Stimulated activated CD4-positive, alpha-beta T cell treated with anti-CD3 and anti-CD28 coated beads, Interleukin-4, amount 100 ng/mL, for 48 hours (primary cell): ENCODE results near the gene PALD1.

Experiments used
- DNase-seq, 2 donors: peaks; one replicate each; pipeline ENCODE4 v3.0.0-alpha.2; 2020; ENCODE audit warnings: low read depth in 2 of 2

Gene PALD1

DNA sequence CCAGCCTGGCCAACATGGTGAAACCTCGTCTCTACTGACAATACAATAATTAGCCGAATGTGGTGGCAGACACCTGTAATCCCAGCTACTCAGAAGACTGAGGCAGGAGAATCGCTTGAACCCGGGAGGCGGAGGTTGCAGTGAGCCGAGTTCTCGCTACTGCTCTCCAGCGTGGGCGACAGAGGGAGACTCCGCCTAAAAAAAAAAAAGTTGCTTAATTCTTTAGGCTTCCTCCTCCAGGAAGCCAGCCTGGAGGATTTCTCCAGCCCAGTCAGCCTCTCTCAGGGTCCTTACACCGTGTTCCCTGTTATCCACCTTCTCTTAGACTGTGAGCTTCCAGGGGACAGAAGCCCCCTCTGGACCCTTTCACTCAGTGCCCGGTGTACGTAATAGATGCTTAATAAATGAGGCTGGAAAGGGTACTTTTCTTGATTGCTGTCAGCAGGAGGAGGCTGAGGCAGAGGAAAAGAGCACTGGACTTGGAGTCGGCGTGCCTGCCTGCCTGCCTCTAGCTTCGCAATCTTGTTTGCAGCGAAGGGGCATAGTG lies 20.7 kb upstream of the PALD1 start:
- no peak for DNase-seq

DNA sequence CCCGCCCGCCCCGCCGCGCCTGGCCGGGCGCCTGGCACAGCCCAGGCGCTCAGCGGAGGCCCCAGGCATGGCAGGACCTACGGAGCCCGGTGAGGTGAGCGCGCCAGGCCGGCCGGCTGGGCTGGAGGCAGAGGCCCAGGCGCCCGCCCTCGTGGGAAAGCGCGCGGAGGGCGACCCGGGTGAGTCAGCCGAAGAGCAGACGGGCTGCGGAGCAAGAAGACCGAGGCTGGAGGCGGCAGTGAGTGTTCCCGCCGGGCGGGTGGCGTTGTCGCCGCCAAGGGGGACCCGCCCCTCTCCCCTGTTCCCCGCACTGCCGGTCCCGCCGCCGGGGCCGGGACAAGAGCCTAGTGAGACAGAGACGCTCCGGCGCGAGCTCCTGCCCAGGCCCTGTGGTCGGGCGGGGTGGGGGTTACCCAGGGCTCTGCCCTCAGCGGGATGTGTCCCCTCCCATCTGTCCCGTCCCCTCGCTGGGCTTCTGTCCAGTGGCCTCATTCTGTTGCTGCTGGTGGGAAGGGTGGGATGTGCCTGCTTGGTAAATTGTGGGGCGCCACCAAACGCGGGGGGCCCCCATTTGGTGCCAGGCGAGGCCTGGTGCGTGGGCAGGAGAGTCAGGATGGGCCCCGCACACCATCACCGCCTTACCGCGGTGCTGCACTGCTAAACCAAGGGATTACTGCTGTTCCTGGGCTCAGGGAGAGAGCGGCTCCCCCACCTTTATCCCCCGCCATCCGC lies 20.1 kb upstream of the PALD1 start:
- DNase-seq, result peak; percentile 50 to 55

DNA sequence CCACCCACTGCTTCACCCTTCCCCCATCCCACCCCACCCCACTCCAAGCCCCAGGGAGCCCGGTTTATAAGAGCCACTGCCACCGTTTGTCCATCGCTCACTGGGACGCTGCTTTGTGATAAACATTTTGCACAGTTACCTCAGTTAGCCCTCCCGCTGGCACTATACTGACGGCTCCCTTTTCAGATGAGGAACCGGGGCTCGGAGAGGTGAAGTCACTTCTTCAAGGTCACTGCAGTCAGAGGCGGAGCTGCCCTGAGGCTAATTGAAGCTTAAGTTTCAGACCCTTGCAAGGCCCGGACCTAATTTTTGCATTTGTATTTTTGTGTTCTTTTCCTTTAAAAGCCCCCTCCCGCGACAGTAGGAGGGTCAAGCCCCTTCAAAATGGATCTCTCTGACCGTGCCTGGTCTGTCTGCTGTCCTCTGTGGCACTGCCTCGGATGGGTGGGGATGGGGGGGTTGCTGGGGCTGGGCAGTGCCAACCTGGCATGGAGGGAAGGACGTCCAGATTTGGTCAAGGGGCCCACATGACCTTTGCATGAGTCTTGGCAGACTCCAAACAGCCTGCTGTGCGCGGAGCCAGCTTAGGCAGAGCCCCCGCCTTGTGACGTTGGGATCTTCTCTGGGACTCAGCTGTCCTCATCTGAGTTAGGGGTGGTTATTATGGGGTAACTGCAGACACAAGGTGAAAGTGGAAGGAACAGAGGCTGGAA lies 19.4 kb upstream of the PALD1 start:
- no peak for DNase-seq

GRCh38 chr10:70459774-70460490 lies 18.6 kb upstream of the PALD1 start:
- DNase-seq, result no peak

- peak in 1 of 2 donors; percentile 31 for DNase-seq
Observed at GRCh38 chr10:70461397-70462348, 16.9 kb upstream of the PALD1 start.

GRCh38 chr10:70462349-70462984 lies 16.1 kb upstream of the PALD1 start:
- no peak for DNase-seq

- DNase-seq, result no peak
Observed at GRCh38 chr10:70465278-70465677, 13.3 kb upstream of the PALD1 start.

DNA sequence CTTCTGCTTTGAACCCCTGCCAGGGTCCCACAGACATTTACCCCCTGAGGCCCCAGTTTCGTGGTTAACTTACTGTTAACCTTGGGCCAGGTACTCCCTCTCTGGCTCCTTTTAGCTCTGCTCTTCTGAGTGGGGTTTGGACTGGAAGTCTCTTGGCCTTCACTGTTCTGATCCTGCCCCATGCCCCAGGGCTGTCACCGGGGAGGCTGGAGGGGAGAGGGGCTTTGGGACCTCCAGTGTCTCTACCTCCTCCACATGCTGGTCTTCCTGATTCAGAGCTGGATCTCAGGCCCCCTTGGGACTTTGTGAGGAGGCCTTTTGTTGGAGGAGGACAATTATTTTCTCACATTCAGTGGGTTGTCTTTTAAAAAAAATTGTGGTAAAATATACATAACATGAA lies 12.7 kb upstream of the PALD1 start:
- no peak for DNase-seq

- no peak for DNase-seq
Observed at GRCh38 chr10:70466951-70467350, 11.6 kb upstream of the PALD1 start.

DNA sequence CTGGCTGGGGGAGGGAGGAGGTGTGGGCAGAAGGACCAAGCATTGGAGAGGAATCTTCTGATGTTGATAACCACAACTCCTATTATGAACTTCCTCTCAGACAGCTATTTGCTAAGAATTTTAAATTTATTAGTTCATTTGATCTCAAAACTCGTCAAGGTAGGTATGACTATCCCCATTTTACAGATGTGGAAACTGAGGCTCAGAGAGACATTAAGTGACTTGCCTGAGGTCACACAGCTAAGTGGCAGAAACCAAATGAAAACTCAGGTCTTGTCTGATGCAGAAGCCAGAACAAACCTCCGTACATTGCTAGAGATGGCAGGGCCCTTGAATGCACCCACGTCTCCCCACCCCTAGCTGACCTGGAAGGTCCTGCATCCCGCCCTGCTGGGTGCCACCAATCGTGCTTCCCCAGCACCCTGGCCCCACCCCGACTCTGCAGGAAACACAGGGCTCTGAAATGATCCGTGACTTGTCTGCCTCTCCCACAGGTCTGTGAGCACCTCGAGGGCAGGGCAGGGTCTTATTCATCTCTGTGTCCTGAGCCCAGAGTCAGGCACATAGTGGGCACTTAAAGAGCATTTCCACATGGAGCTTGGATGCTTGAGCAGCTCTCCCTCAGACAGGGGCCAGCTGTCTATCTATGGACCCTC lies 5.6 kb upstream of the PALD1 start:
- no peak for DNase-seq

DNA sequence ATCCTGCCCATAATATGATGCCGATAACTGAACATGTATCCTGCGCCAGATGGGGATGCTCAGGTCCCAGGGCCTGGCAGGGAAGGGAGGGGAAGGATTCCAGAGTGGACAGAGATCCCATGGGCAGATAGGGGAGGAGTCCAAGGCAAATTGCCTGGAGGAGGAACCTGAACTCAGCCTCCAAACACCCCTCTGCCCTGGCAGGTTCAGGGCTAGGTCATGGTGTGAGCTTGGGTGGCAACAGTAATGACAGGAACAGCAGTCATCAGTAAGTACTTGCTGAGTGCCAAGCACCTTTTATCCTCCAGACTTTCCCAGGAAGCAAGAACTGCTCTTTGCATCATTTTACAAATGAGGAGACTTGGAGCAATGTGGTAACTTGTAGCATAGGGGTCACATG lies 3.8 kb upstream of the PALD1 start:
- no peak for DNase-seq

DNA sequence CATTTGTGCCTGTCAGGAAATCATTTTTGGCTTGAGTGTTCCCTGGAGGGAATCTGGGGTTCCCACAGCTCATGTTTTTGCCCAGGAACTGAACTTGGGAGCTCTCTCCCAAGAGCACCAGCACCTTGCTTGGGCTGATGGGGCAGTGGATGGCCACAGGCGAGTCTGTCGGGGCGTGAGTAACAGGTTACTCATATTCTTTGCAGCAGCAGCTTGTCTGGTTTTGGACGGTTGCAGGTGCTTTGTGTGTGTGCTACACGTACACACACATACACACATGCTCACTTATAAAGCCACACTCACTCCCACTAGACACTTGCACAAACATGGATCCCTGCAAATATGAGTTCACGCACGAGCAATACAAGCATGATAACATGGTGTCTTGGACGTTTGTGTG lies 2.9 kb upstream of the PALD1 start:
- no peak for DNase-seq

- DNase-seq, result no peak
Observed at GRCh38 chr10:70476249-70477035, 2.1 kb upstream of the PALD1 start.

- peak; percentile 49 to 61 for DNase-seq
Observed at GRCh38 chr10:70477661-70478162, 855 bp upstream of the PALD1 start.

DNA sequence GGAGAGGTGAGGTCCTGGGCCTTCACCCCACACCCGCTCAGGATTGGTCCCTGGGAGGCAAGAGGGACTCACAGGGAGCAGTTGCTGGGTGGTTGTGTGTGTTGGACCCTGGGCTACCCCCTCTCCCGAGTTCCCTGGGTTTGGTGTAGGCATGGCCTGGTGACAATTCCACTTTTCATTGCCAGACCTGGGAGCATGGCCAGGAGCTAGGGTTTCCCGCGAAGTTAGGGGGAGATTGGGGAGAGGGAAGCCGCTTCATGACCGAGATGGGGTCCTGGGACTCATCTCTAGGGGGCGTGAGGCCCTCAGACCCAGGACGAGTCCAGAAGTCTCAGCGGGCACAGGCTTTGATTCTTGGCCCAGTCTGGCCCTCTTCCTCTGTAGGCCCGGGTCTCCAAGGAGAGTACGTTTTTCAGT lies 606 bp downstream of the PALD1 start:
- DNase-seq, result no peak

GRCh38 chr10:70479626-70480238 lies 1.2 kb downstream of the PALD1 start:
- DNase-seq, result no peak

GRCh38 chr10:70480239-70480861 lies 1.8 kb downstream of the PALD1 start:
- no peak for DNase-seq

DNA sequence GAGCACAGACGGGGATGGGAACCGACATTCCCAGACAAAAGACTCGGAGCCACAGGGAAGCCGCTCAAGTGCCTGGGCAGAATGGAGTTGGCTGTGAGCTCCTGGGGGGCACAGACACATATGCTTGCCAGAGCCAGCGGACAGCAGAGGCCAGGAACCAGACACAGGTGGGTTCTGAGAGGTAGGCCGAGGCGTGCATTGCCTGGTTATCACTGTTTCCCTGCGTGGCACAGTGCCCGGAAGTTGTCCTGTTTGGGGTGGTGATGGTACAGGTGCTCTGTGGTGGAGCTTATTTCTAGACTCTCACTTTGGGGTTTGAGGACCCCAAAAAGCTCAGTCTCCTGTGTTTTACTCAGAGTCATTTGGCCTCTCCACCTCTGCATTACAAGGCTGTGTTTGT lies 2.5 kb downstream of the PALD1 start:
- no peak for DNase-seq
